GM12878 (cell line): ENCODE data around the gene TMEM255B. TPM values are rescaled to one million over a fixed set of nuclear protein-coding genes. Genes with fewer than 3 reads are reported as not detected.

ENCODE experiments used
- ATAC-seq: fragments of 200-7000 bp; cut with Tn5 transposase; 3 replicates; pipeline ENCODE4 v1.9.1; 2020; ENCODE audit warnings: mild to moderate bottlenecking, moderate library complexity
- BruUV-seq: library from RNA; stranded (reverse); fragments of 400-500 nt; replicated peaks from 2 replicates; lab custom pipeline; 2021; lab: Mats Ljungman, UMichigan
- CTCF ChIA-PET: fragments of 300-600 bp; sonication (Branson Sonifier 250); formaldehyde crosslinking; extraction: SDS; loops from one replicate; lab custom pipeline; 2021; ENCODE audit warnings: inconsistent platforms; lab: Yijun Ruan, JAX
- POLR2A ChIA-PET: fragments of 350-600 bp; formaldehyde crosslinking; extraction: SDS; loops from one replicate; lab custom pipeline; 2021; ENCODE audit warnings: inconsistent platforms; lab: Charles Lee
- RAD21 ChIA-PET: fragments of 300-600 bp; sonication (Branson Sonifier 250); formaldehyde crosslinking; loops from one replicate; lab custom pipeline; 2023; ENCODE audit warnings: antibody characterized with exemption; ENCODE audit not compliant: unreplicated experiment; lab: Charles Lee
- SMC1A ChIA-PET: fragments of 300-600 bp; sonication (Branson Sonifier 250); formaldehyde crosslinking; loops from one replicate; lab custom pipeline; 2023; ENCODE audit not compliant: unreplicated experiment, uncharacterized antibody; lab: Charles Lee
- DNase-seq: peaks from one replicate; pipeline ENCODE4 v3.0.0-alpha.2; 2011; ENCODE audit warnings: low read depth, low spot score
- FAIRE-seq: peaks from 3 replicates; lab custom pipeline; 2011; peaks lifted over from hg19 to GRCh38; lab: Jason Lieb, UNC
- H2AFZ ChIP-seq: 2 replicates; pipeline ENCODE4 v1.6.0; 2011; ENCODE audit warnings: low read depth, low read length, control low read depth; ENCODE audit not compliant: control insufficient read depth
- H3K27ac ChIP-seq: 2 replicates; pipeline ENCODE4 v1.5.1; 2011; ENCODE audit warnings: control low read depth; ENCODE audit not compliant: control insufficient read depth, insufficient read depth
- H3K27me3 ChIP-seq, 2 experiments: replicated peaks in 1 of 2; 2 replicates each; pipeline versions ENCODE4 v1.6.0 to v1.6.1; 2011; ENCODE audit warnings: low read length in 1 of 2; ENCODE audit not compliant: control insufficient read depth in 2 of 2, insufficient read depth in 2 of 2
- H3K36me3 ChIP-seq, 2 experiments: 2 replicates each; pipeline ENCODE4 v1.5.1; 2011; ENCODE audit warnings: low read length in 1 of 2; ENCODE audit not compliant: control insufficient read depth in 2 of 2, insufficient read depth in 2 of 2
- H3K4me1 ChIP-seq: 2 replicates; pipeline ENCODE4 v1.6.1; 2011; ENCODE audit warnings: mild to moderate bottlenecking, low read length, moderate library complexity, mixed read lengths; ENCODE audit not compliant: control insufficient read depth, insufficient read depth
- H3K4me2 ChIP-seq: 2 replicates; pipeline ENCODE4 v1.6.0; 2011; ENCODE audit warnings: control low read depth; ENCODE audit not compliant: control insufficient read depth, insufficient read depth
- H3K4me3 ChIP-seq: fragments of 200-600 bp; sonication (generic); 2 replicates; pipeline ENCODE4 v1.5.1; 2016
- H3K79me2 ChIP-seq: 2 replicates; pipeline ENCODE4 v1.6.0; 2011; ENCODE audit warnings: low read length; ENCODE audit not compliant: control insufficient read depth, insufficient read depth
- H3K9ac ChIP-seq: 2 replicates; pipeline ENCODE4 v1.8.0; 2011; ENCODE audit warnings: low read length, control low read depth, mixed read lengths; ENCODE audit not compliant: control insufficient read depth, insufficient read depth
- H3K9me3 ChIP-seq: replicated peaks from 3 replicates; pipeline ENCODE4 v1.5.1; 2011; ENCODE audit warnings: mild to moderate bottlenecking, low read length; ENCODE audit not compliant: control insufficient read depth, insufficient read depth
- H4K20me1 ChIP-seq: 2 replicates; pipeline ENCODE4 v1.6.0; 2011; ENCODE audit not compliant: control insufficient read depth, insufficient read depth
- ATF7 ChIP-seq: fragments of 450-650 bp; IDR thresholded peaks from 2 replicates; pipeline ENCODE4 v1.6.1; 2016; ENCODE audit warnings: low read depth, mild to moderate bottlenecking
- BHLHE40 ChIP-seq, 2 experiments: fragments of 450-650 bp in 1 of 2; IDR thresholded peaks; 2 replicates each; pipeline ENCODE4 v1.6.1; 2011 to 2017; ENCODE audit warnings: low read depth in 2 of 2, borderline replicate concordance in 1 of 2, improper control_type of control experiment in 1 of 2, low read length in 1 of 2, mild to moderate bottlenecking in 1 of 2
- CEBPZ ChIP-seq: fragments of 150-350 bp; IDR thresholded peaks from 2 replicates; pipeline ENCODE4 v1.6.1; 2016; ENCODE audit warnings: low read depth, low read length
- ETV6 ChIP-seq, 2 experiments: fragments of 450-650 bp in 1 of 2; IDR thresholded peaks in 1 of 2; conservative IDR thresholded peaks in 1 of 2; 2 replicates each; pipeline ENCODE4 v1.6.1; 2014; ENCODE audit warnings: antibody characterized with exemption in 1 of 2, borderline replicate concordance in 1 of 2, low read depth in 1 of 2, mild to moderate bottlenecking in 1 of 2, moderate library complexity in 1 of 2
- HDGF ChIP-seq: fragments of 450-650 bp; IDR thresholded peaks from 2 replicates; pipeline ENCODE4 v1.6.1; 2016; ENCODE audit warnings: antibody characterized with exemption
- IKZF1 ChIP-seq: fragments of 450-650 bp; conservative IDR thresholded peaks from 2 replicates; pipeline ENCODE4 v1.6.1; 2017; ENCODE audit warnings: antibody characterized with exemption, mild to moderate bottlenecking
- JUND ChIP-seq: IDR thresholded peaks from 2 replicates; pipeline ENCODE4 v1.6.1; 2012; ENCODE audit warnings: low read depth, mild to moderate bottlenecking, low read length, improper control_type of control experiment, moderate library complexity
- MXI1 ChIP-seq: fragments of 150-350 bp; IDR thresholded peaks from 2 replicates; pipeline ENCODE4 v1.6.1; 2011; ENCODE audit warnings: low read depth, mild to moderate bottlenecking, inconsistent platforms, low read length, improper control_type of control experiment
- RUNX3 ChIP-seq: IDR thresholded peaks from 2 replicates; pipeline ENCODE4 v1.6.1; 2012; ENCODE audit warnings: low read length, inconsistent platforms
- SMAD1 ChIP-seq: fragments of 450-650 bp; IDR thresholded peaks from 2 replicates; pipeline ENCODE4 v1.6.1; 2018; ENCODE audit warnings: mild to moderate bottlenecking, low read depth; ENCODE audit not compliant: partially characterized antibody
- STAT1 ChIP-seq: fragments of 450-650 bp; conservative IDR thresholded peaks from 2 replicates; pipeline ENCODE4 v1.6.1; 2014; ENCODE audit warnings: antibody characterized with exemption, mild to moderate bottlenecking
- ZNF384 ChIP-seq: IDR thresholded peaks from 2 replicates; pipeline ENCODE4 v1.6.1; 2012; ENCODE audit warnings: low read depth, mild to moderate bottlenecking, low read length, improper control_type of control experiment, borderline replicate concordance
- WGBS: methylation state at CpG from one replicate; pipeline ENCODE4 v1.1.6; 2016; ENCODE audit warnings: low lambda C conversion rate; ENCODE audit not compliant: insufficient replicate concordance, insufficient coverage; ENCODE audit errors: missing lambda C conversion rate; 5-methylcytosine and 5-hydroxymethylcytosine counted together
- in situ Hi-C: fragments of 300-500 bp; cut with MboI; formaldehyde crosslinking; loops from 9 replicates; pipeline ENCODE4 v1.14.3; 2018; ENCODE audit warnings: mixed read lengths
- intact Hi-C: fragments of 100-400 bp; cut with micrococcal nuclease; formaldehyde crosslinking; loops from one replicate; pipeline ENCODE4 v1.14.2; 2022; ENCODE audit not compliant: unreplicated experiment
- polyA plus RNA-seq, 11 experiments: library from polyadenylated mRNA; depleted of rRNA in 4 of 11; unstranded in 6 of 11; stranded (reverse) in 5 of 11; fragments of >200 nt; fragmentation: Nextera tagmentation in 4 of 11; fragmentation: Illumina TruSeq in 1 of 11; extraction: Ambion mirVana in 4 of 11; extraction: Trizol in 1 of 11; gene quantifications; 1 replicate in 1 of 11; 2 replicates in 10 of 11; pipeline versions ENCODE4 v1.2.1 to v1.2.3, GENCODE V29; 2011 to 2016; ENCODE audit warnings: inconsistent platforms in 2 of 11, missing spikeins in 2 of 11, low read depth in 1 of 11
- total RNA-seq, 4 experiments: library from RNA; depleted of rRNA in 3 of 4; stranded (reverse); fragments of >200 nt in 3 of 4; fragmentation: Illumina TruSeq in 1 of 4; extraction: Trizol in 1 of 4; gene quantifications; 2 replicates each; pipeline versions ENCODE4 v1.2.1 to v1.2.3, GENCODE V29; 2013 to 2021
- TF ChIP-seq, protein P1 (sequence below): fragments of 450-650 bp; IDR thresholded peaks from 2 replicates; pipeline ENCODE4 v1.6.1; 2016; ENCODE audit warnings: mild to moderate bottlenecking
- TF ChIP-seq, protein P2 (sequence below): IDR thresholded peaks from 2 replicates; pipeline ENCODE4 v1.6.1; 2011; ENCODE audit warnings: borderline replicate concordance, low read depth, mild to moderate bottlenecking, moderate library complexity, low read length; ENCODE audit not compliant: insufficient read depth, poor library complexity, severe bottlenecking
- TF ChIP-seq, protein P3 (sequence below): IDR thresholded peaks from 2 replicates; pipeline ENCODE4 v1.6.1; 2011; ENCODE audit warnings: mild to moderate bottlenecking, low read depth, low read length, moderate library complexity; ENCODE audit not compliant: insufficient replicate concordance

TMEM255B gene
- total and polyA plus RNA-seq, 10 of the 15 experiments (the other 5 are each of a cell fraction or from before 2014, with no cell fraction given), result 0.04 to 0.62 (median 0.13) TPM; not detected in 3

DNA sequence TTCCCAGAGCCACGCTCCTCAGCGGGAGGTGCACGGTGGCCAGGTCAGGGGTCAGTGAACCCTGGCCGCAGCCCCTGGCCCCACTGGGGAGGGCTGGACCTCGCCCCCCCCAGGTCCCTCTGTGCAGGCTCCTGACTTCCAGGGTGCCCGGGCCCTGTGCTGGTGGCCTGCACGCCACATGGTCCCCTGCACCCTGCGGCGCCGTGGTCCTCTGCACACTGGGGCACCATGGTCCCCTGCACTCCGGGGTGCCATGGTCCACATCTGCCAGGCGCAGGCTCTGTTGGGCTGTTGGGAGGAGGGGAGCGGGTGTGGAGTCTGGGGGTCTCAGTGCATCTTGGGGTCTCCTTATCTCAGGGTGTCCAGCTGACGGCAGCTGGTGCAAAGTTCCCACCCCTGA, 23.3 kb upstream of the TMEM255B start (continued):
- TF ChIP-seq ATF7 (no peak), BHLHE40 (IDR thresholded peaks at IDR 0.05; ENCODE audit: borderline replicate concordance in 1 of 2, low read depth in 2 of 2, low read length in 1 of 2) (no peak), ETV6 (conservative IDR thresholded peaks at IDR 0.05 in 1 of 2, IDR thresholded peaks at IDR 0.05 in 1 of 2; ENCODE audit: borderline replicate concordance in 1 of 2, low read depth in 1 of 2) (no peak)
- TF ChIP-seq, protein P1, sequence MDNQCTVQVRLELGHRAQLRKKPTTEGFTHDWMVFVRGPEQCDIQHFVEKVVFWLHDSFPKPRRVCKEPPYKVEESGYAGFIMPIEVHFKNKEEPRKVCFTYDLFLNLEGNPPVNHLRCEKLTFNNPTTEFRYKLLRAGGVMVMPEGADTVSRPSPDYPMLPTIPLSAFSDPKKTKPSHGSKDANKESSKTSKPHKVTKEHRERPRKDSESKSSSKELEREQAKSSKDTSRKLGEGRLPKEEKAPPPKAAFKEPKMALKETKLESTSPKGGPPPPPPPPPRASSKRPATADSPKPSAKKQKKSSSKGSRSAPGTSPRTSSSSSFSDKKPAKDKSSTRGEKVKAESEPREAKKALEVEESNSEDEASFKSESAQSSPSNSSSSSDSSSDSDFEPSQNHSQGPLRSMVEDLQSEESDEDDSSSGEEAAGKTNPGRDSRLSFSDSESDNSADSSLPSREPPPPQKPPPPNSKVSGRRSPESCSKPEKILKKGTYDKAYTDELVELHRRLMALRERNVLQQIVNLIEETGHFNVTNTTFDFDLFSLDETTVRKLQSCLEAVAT, result no peak
- TF ChIP-seq, all 136 proteins: peak for 0

DNA sequence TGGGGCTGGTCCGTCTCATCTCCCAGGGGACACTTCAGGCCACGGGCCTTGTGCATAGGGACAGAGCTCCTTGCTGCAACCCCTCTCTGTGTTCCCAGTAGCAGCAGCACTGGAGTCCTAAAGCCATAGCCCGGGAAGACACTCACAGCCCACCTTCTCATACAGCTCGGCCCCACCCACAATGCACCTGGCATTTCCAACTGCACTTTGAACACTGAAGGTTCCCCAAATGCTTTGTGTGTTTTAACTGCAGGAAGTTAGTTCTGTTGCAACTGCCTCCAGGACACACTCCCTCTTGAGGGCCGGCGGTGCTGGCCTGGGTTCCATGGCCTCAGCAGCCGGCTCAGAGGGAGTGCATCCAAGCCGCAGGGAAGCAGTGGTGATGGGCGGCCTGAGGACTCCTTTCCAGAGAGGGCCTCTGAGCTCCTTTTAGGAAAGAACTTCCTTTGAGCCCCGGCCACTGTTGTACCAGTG, 22.7 kb upstream of the TMEM255B start:
- Histone ChIP-seq H3K4me2 (no peak overlapping the region), H3K4me3 (no peak overlapping the region), H3K27ac (no peak overlapping the region), H3K9ac (no peak overlapping the region), H3K9me3 (no peaks in the 10 kb centered on the region; the same call in 2 of the 3 replicates), H3K27me3 (no peaks in the 10 kb centered on the region; a peak in 1 of 4 replicates), H4K20me1 (no peaks in the 10 kb centered on the region), H3K4me1 (no peaks in the 10 kb centered on the region), H3K79me2 (no peaks in the 10 kb centered on the region), H2AFZ (no peak overlapping the region), H3K36me3 (no peaks in the 10 kb centered on the region)
- CTCF ChIA-PET, result no interaction called here
- in situ Hi-C loops, result no loop called here
- ATAC-seq (no peak), DNase-seq (no peak), FAIRE-seq (no peak)
- POLR2A ChIA-PET, result no interaction called here
- intact Hi-C loops, result no loop called here
- BruUV-seq, result no TSS peak
- WGBS, result 50% methylated on average over 10 of the region's 10 CpGs
- SMC1A ChIA-PET, result no interaction called here
- RAD21 ChIA-PET, result no interaction called here
- TF ChIP-seq, protein P2, sequence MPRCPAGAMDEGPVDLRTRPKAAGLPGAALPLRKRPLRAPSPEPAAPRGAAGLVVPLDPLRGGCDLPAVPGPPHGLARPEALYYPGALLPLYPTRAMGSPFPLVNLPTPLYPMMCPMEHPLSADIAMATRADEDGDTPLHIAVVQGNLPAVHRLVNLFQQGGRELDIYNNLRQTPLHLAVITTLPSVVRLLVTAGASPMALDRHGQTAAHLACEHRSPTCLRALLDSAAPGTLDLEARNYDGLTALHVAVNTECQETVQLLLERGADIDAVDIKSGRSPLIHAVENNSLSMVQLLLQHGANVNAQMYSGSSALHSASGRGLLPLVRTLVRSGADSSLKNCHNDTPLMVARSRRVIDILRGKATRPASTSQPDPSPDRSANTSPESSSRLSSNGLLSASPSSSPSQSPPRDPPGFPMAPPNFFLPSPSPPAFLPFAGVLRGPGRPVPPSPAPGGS, result no peak
- TF ChIP-seq STAT1 (no peak), IKZF1 (no peak), HDGF (no peak), CEBPZ (no peak), SMAD1 (no peak), MXI1 (no peak), JUND (no peak), ZNF384 (no peak), RUNX3 (no peak)
- TF ChIP-seq, protein P3, sequence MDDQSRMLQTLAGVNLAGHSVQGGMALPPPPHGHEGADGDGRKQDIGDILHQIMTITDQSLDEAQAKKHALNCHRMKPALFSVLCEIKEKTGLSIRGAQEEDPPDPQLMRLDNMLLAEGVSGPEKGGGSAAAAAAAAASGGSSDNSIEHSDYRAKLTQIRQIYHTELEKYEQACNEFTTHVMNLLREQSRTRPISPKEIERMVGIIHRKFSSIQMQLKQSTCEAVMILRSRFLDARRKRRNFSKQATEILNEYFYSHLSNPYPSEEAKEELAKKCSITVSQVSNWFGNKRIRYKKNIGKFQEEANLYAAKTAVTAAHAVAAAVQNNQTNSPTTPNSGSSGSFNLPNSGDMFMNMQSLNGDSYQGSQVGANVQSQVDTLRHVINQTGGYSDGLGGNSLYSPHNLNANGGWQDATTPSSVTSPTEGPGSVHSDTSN, result no peak
